CD4-positive, alpha-beta T cell treated with Interleukin-15 for 4 hours (primary cell): ENCODE results near the gene MET.
"Not testable (repeated sequence)": the region's sequence is repeated elsewhere in the genome, so short reads cannot be mapped to it uniquely, and the experiment has no call there.

ENCODE experiments used
- DNase-seq: peaks from one replicate; pipeline ENCODE4 v3.0.0-alpha.2; 2020; ENCODE audit warnings: low spot score

The MET gene

GRCh38 chr7:116671681-116672595 is at the start of gene MET:
Gene MET, plus strand, starts transcription at chr7:116672196. Its CDS starts 26,889 bp downstream, at chr7:116699085.
- DNase-seq = no peak

DNA sequence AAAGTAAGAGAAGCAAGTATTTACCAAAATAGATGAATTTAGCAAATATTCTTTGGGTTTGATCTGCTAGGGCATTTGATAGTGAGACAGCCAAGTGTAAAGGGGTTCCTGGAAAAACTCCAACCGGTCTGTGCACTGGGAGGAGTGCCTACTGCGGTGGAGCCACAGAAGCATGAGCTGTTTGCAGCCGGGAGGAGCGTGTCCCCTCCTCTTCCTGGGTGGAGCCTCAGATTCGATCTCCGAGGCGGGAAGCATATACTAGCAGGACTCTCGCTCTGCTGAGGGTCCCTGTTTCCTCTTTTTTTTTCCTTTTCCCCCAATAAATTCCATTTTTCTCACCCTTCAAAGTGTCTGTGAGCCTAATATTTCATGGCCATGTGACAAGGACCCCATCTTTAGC is 45.1 kb upstream of the MET start:
- no peak for DNase-seq

DNA sequence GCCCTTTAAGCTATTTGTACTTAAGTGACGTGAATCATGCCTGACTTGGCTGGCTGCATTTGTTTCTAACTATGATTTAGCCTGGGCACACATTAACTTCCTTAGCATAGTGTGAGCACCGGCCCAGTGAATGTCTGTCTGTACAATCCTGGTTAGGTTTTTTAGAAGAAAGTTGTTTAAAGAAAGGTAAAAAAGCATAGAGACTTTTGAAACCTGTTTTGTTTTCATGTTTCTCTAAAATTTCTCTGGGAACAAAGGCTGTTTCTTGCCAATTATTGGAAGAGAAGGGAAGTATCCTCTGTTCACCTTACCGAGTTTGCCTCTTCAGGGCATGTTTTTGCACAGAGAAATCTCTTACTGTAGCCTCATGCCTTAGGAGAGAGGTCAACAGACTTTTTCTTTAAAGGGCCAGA is 42.9 kb upstream of the MET start:
- no peak for DNase-seq

GRCh38 chr7:116630357-116630756 is 41.6 kb upstream of the MET start:
- no peak for DNase-seq

GRCh38 chr7:116630932-116631671 is 40.9 kb upstream of the MET start:
- DNase-seq = no peak

GRCh38 chr7:116631676-116632075 is 40.3 kb upstream of the MET start:
- no peak for DNase-seq

DNA sequence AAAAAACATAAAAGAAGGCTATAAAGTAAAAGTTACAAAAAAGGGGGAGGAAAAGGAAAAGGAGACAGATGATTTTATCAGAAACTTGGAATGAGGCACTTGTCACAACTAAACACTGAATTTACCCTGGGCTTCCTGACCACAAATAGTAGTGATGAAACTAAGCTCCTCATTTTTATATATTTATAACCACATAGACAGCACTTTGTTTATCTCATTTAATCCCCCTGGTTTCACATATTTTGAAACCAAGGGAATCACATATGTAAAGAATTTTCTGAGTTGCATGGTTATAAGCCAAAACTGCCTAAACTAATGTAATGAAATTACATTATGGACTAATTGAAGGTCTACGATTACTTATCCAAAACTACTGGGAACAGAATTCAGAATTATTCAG is 39.6 kb upstream of the MET start:
- DNase-seq = no peak

DNA sequence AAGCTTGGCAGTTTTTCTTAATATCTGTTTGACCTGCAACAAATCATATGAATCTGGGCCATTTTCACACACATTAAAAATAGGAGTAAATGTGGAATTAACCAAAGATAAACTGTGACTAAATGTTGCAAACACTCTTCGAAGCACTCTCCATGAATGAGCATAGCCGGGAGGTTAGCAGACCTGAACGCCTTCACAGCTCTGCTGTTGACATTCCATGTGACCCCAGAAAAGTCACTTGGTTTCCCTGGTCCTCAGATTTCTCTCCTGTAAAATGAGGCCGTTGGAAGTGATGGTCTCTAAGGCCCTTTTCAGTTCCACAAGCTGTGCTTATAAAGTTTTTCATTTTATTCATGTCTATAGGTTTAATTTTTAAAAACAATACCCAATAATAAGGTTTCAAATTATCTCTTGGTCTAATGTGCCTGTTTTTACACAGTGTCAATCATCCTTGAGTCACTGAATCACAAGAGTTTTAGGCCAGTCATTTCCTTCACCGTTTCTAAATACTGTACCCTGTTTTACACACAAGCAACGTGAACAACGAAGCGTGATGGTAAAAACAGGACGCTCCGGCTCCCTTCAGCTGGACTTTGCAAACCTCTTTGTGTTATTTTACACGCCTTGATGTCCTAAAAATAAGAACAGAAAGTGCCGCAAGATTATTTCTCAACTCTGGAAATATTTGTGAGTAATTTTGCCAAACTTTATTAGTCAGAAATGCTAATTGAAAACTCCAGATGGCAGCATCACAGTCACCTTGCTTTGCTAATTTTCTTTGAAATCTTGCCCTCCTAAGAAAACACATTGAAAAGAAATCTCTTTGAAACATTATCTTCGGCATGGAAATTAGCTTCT is 38.6 kb upstream of the MET start:
- no peak for DNase-seq

- no peak for DNase-seq
Measured at GRCh38 chr7:116636997-116637396, 35.0 kb upstream of the MET start.

DNA sequence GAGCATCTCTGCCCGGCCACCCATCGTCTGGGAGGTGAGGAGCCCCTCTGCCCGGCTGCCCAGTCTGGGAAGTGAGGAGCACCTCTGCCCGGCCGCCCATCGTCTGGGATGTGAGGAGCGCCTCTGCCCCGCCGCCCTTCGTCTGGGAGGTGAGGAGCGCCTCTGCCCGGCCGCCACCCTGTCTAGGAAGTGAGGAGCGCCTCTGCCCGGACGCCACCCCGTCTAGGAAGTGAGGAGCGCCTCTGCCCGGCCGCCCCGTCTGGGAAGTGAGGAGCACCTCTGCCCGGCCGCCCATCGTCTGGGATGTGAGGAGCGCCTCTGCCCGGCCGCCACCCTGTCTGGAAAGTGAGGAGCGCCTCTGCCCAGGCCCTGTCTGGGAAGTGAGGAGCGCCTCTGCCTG is 33.4 kb upstream of the MET start:
- DNase-seq = not testable (repeated sequence)

- DNase-seq = no peak
Measured at GRCh38 chr7:116641551-116642153, 30.3 kb upstream of the MET start.

DNA sequence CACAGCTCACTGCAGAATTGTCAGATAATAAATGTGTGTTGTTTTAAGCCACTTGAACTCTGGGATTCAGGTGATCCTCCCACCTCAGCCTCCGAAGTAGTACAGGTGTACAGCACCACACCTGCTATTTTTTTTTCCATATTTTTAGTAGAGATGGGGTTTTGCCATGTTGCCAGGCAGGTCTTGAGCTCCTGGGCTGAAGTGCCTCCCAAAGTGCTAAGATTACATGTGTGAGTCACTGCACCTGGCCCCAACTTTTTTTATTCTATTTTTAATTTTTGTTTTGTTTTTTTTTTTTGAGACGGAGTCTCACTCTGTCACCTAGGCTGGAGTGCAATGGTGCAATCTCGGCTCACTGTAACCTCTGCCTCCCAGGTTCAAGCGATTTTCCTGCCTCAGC is 28.8 kb upstream of the MET start:
- not testable (repeated sequence) for DNase-seq

DNA sequence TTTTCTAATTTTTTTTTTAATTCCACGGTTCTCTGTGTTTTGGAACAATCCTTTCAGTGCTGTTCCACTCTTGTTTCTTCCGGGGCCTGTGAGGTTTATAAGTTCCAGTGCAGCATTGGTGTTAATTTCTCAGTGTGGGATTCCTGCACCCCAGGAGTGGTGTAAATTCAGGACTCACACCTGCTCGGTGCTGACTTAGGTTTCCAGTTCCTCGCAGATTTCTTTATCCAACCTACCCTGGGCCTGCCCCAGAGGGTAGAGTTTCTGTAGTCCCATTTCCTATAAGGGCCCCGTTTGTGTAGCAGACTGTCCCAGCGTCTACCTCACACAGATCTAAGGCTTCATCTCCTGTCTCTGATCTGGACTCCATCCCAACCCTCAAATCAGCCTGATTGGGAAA is 27.4 kb upstream of the MET start:
- DNase-seq = no peak

DNA sequence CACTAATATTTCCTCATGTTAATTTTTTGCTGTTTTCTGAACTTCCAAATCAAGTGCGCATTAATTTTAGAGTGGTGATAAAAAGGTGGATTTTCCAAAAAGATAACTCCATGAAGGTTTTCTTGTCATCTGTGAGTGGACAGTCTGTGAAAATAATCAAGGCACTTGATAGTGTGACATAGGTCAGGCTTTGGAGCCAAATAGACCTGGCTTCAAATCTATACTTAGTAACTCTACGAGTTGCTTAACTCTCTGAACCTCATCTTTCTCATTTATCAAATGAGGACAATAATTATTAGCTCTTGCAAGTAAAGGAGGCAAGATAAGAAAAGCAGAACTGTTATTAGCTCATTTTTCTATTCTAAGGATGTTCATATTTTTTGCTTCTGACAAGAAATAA is 24.7 kb upstream of the MET start:
- DNase-seq = no peak

GRCh38 chr7:116647861-116648260 is 24.1 kb upstream of the MET start:
- no peak for DNase-seq

DNA sequence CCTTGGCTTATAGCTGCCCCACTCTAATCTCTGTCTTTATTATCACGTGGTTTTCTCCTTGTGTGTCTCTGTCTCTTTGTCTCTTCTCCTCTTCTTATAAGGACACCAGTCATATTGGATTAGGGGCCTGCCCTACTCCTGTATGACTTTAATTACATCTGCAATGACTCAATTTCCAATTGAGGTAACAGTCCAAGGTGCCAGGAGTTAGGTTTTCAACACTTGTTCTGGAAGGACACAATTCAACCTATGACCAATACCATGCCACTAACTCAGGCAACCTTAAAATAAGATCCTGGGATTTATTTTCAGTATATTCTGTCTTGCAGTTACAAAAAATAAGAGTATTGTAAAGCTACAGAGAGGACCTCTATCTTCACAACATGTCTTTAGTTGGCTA is 21.6 kb upstream of the MET start:
- DNase-seq = no peak

DNA sequence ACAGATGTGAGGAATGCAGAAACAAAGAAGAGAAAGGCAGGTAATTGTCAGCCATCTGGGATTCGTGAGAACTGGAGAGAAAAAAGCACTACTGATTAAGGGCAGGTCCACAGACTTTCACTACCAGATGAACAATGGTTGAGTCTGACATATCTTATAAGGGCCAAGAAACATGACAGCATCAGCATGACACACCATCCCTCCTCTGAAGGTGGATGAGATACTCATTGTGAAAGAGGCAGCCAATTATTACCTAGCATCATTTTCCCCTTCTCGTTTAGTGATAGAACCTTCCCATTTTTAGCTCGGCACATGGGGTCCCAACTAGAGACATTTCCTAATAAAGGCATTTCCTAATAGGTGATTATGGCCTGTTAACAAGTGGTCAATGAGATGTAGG is 19.2 kb upstream of the MET start:
- DNase-seq = no peak

DNA sequence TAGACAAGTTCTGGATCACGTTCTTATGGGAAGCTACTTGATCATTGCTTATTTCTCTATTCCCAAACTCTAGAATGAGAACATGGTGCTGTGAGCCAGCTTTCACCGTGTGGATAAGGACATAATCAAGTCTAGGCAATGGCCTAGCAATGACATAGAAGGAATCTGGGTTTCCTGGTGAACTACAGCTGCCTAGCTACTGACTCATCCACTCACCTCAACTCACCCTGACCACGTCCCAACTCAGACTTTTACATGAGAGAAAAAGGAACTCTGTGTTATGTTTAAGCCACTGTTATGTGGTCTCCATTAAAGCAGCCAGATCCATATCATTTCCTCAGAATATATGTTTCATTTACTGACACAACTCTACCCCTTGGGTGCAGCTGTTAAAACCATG is 18.8 kb upstream of the MET start:
- DNase-seq = no peak

GRCh38 chr7:116653646-116654045 is 18.4 kb upstream of the MET start:
- no peak for DNase-seq

DNA sequence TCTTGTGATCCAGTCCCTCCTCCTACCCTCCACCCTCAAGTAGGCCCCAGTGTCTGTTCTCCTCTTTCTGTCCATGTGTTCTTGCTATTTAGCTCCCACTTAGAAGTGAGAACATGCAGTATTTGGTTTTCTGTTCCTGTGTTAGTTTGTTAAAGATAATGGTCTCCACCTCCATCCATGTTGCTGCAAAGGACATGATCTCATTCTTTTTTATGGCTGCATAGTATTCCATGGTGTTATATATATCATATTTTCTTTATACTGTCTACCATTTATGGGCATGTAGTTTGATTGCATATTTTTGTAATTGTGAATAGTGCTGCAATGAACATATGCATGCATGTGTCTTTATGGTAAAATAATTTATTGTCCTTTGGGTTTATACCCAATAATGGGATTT is 12.7 kb upstream of the MET start:
- not testable (repeated sequence) for DNase-seq

- no peak for DNase-seq
Measured at GRCh38 chr7:116661865-116662264, 10.1 kb upstream of the MET start.

DNA sequence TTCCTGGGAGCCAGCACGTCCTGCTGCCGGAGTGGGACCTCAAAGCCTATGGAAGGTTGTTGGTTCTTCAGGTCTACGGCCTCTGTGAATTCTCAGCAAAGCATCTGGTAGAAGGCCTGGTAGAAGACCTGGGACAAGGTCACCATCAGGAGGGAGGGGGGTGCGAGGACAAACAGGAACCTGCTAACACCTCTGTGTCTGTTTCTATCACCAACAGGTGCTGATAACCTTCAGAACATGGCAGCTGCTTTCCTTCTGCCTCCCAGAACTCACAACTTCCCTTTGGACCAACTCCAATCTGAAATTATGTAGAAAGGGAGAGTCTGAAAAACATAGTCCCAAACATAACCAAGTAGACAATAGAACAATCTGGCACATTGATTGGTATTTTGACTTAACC is 8.3 kb upstream of the MET start:
- no peak for DNase-seq
